ENCODE measurements around the gene TMEM164.

The TMEM164 gene

DNA sequence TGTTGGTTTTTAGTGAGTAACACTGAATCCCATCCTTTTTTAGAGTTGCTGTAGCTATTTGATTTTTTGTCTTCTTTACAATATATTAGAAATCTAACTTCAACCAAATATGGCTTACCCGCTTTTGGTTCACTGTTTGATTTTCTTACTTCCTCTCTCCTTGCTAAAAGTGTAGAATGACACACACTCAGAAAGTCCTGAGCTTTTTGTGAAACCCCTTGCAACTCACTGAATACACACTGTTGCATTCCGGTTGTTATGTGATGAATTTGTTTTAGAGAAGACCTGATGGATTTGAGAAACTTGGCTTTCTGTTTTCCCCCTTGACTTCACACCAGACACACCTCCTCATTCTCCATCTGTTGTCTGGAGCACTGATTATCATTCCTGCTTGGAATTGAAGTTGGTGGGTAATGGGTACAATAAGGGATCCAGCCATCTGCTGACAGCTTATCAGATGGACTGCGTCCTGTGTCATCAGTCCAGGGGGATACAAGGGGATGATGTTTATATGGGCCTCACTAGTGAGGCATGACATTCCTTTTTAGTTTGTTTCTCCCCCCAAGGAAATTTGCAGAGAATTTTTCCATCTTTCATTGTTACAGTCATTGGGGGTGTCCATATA, 5.2 kb downstream of the TMEM164 start:
- TF ChIP-seq, protein P1, sequence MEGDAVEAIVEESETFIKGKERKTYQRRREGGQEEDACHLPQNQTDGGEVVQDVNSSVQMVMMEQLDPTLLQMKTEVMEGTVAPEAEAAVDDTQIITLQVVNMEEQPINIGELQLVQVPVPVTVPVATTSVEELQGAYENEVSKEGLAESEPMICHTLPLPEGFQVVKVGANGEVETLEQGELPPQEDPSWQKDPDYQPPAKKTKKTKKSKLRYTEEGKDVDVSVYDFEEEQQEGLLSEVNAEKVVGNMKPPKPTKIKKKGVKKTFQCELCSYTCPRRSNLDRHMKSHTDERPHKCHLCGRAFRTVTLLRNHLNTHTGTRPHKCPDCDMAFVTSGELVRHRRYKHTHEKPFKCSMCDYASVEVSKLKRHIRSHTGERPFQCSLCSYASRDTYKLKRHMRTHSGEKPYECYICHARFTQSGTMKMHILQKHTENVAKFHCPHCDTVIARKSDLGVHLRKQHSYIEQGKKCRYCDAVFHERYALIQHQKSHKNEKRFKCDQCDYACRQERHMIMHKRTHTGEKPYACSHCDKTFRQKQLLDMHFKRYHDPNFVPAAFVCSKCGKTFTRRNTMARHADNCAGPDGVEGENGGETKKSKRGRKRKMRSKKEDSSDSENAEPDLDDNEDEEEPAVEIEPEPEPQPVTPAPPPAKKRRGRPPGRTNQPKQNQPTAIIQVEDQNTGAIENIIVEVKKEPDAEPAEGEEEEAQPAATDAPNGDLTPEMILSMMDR (IDR thresholded peaks at IDR 0.05; ENCODE audit: insufficient read depth, low read length), result no peak
- TF ChIP-seq SPI1 (IDR thresholded peaks at IDR 0.05; ENCODE audit: borderline replicate concordance, low read depth) (no peak), POLR2AphosphoS5 (IDR thresholded peaks at IDR 0.05; ENCODE audit: low read depth) (no peak)
- H3K27ac ChIP-seq (replicated peaks), result no peak overlapping the region
- H3K27me3 ChIP-seq (ENCODE audit: insufficient read depth, poor library complexity, severe bottlenecking), result no peaks in the 10 kb centered on the region
- no peak for DNase-seq (ENCODE audit: low read depth in 1 of 2, low spot score in 1 of 2)
- H3K4me3 ChIP-seq (replicated peaks; ENCODE audit: insufficient read depth, low read length), result no peak overlapping the region

- no peak overlapping the region for H3K27ac ChIP-seq (replicated peaks)
- no peak for DNase-seq (ENCODE audit: low read depth in 1 of 2, low spot score in 1 of 2)
- TF ChIP-seq, protein P2, sequence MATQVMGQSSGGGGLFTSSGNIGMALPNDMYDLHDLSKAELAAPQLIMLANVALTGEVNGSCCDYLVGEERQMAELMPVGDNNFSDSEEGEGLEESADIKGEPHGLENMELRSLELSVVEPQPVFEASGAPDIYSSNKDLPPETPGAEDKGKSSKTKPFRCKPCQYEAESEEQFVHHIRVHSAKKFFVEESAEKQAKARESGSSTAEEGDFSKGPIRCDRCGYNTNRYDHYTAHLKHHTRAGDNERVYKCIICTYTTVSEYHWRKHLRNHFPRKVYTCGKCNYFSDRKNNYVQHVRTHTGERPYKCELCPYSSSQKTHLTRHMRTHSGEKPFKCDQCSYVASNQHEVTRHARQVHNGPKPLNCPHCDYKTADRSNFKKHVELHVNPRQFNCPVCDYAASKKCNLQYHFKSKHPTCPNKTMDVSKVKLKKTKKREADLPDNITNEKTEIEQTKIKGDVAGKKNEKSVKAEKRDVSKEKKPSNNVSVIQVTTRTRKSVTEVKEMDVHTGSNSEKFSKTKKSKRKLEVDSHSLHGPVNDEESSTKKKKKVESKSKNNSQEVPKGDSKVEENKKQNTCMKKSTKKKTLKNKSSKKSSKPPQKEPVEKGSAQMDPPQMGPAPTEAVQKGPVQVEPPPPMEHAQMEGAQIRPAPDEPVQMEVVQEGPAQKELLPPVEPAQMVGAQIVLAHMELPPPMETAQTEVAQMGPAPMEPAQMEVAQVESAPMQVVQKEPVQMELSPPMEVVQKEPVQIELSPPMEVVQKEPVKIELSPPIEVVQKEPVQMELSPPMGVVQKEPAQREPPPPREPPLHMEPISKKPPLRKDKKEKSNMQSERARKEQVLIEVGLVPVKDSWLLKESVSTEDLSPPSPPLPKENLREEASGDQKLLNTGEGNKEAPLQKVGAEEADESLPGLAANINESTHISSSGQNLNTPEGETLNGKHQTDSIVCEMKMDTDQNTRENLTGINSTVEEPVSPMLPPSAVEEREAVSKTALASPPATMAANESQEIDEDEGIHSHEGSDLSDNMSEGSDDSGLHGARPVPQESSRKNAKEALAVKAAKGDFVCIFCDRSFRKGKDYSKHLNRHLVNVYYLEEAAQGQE (IDR thresholded peaks at IDR 0.05; ENCODE audit: insufficient replicate concordance, low read depth), result no peak
- no peak for TF ChIP-seq SPI1 (IDR thresholded peaks at IDR 0.05; ENCODE audit: borderline replicate concordance, low read depth)
- TF ChIP-seq, protein P1 (IDR thresholded peaks at IDR 0.05; ENCODE audit: insufficient read depth, low read length), result no peak
- no peak for TF ChIP-seq GABPA (IDR thresholded peaks at IDR 0.05; ENCODE audit: low read depth)
- no peak overlapping the region for H3K4me3 ChIP-seq (replicated peaks; ENCODE audit: insufficient read depth, low read length)
- no peaks in the 10 kb centered on the region for H3K27me3 ChIP-seq (ENCODE audit: insufficient read depth, poor library complexity, severe bottlenecking)
Measured at GRCh38 chrX:110012818-110013485, 10.0 kb downstream of the TMEM164 start.

DNA sequence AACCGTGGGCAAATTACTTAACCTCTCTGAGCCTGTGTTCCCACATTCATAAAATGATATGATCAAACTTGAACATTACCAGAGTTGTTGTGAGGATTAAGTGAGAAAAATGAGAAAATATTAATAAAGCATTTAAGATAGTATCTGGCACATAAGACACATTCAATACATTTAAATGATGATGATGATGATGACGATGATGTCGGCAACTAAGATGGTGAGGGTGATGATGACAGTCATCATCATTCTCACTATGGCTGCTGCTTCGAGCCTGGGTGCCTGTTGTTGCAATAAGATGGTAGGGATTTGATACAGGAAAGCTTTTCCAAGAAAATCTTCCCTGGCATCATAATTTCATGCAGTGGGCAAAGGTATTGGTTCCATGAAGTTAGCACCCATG, 11.1 kb downstream of the TMEM164 start:
- Histone ChIP-seq H3K27me3 (ENCODE audit: insufficient read depth, poor library complexity, severe bottlenecking) (no peaks in the 10 kb centered on the region), H3K27ac (replicated peaks) (no peak overlapping the region), H3K4me3 (replicated peaks; ENCODE audit: insufficient read depth, low read length) (no peak overlapping the region)
- DNase-seq (ENCODE audit: low read depth in 1 of 2, low spot score in 1 of 2), result no peak
- TF ChIP-seq, protein P2 (IDR thresholded peaks at IDR 0.05; ENCODE audit: insufficient replicate concordance, low read depth), result no peak
- TF ChIP-seq GABPA (IDR thresholded peaks at IDR 0.05; ENCODE audit: low read depth), result no peak
- no peak for TF ChIP-seq SPI1 (IDR thresholded peaks at IDR 0.05; ENCODE audit: borderline replicate concordance, low read depth)
- TF ChIP-seq, protein P1 (IDR thresholded peaks at IDR 0.05; ENCODE audit: insufficient read depth, low read length), result no peak
- no peak for TF ChIP-seq POLR2AphosphoS5 (IDR thresholded peaks at IDR 0.05; ENCODE audit: low read depth)
